IgD-negative memory B cell (primary cell): ENCODE results near the gene OR52B2. TPM values are rescaled to one million over a fixed set of nuclear protein-coding genes. Genes with fewer than 3 reads are reported as not detected.

Experiments
- polyA plus RNA-seq: library from polyadenylated mRNA; unstranded; fragments of 300-500 nt; fragmentation: Illumina TruSeq; gene quantifications from one replicate; pipeline ENCODE4 v1.2.3, GENCODE V29; 2021

Gene OR52B2
- polyA plus RNA-seq, 1 donor from 2014 or later, result not detected

Other genes starting within 250 kb of the OR52B2 start
- gene OR56A3, start 228.1 kb downstream of the OR52B2 start, polyA plus RNA-seq, result not detected
- gene OR56A5, start 201.8 kb downstream of the OR52B2 start, polyA plus RNA-seq, result not detected
- gene OR52L1, start 183.3 kb downstream of the OR52B2 start, polyA plus RNA-seq, result not detected
- not detected for gene OR56A4, start 163.4 kb downstream of the OR52B2 start, polyA plus RNA-seq
- gene OR56A1, start 139.6 kb downstream of the OR52B2 start, polyA plus RNA-seq, result not detected
- gene OR56B4, start 62.6 kb downstream of the OR52B2 start, polyA plus RNA-seq, result not detected
- not detected for gene OR52W1, start 28.9 kb upstream of the OR52B2 start, polyA plus RNA-seq
- not detected for gene C11orf42, start 35.2 kb upstream of the OR52B2 start, polyA plus RNA-seq
- 14.9 TPM for gene FHIP1B, start 64.3 kb upstream of the OR52B2 start, polyA plus RNA-seq
- not detected for gene CNGA4, start 68.8 kb upstream of the OR52B2 start, polyA plus RNA-seq
- not detected for gene CCKBR, start 89.5 kb upstream of the OR52B2 start, polyA plus RNA-seq
- not detected for gene CAVIN3, start 150.2 kb upstream of the OR52B2 start, polyA plus RNA-seq
- gene SMPD1, start 220.1 kb upstream of the OR52B2 start, polyA plus RNA-seq, result 4.9 TPM
- 21.4 TPM for gene APBB1, start 248.8 kb upstream of the OR52B2 start, polyA plus RNA-seq